Activated CD8-positive, alpha-beta T cell treated with anti-CD3 and anti-CD28 coated beads for 36 hours (primary cell): ENCODE results near the gene TRAK2. TPM values are rescaled to one million over a fixed set of nuclear protein-coding genes. Genes with fewer than 3 reads are reported as not detected.

Experiments used
- ATAC-seq: fragments of 200-7000 bp; cut with Tn5 transposase; one replicate; pipeline ENCODE4 v1.10.0; 2021; ENCODE audit warnings: mild to moderate bottlenecking, moderate library complexity
- CTCF ChIA-PET: fragments of 350-600 bp; sonication (Branson Sonifier 250); formaldehyde crosslinking; loops from one replicate; lab custom pipeline; 2021; ENCODE audit warnings: antibody characterized with exemption; lab: Charles Lee
- POLR2A ChIA-PET: fragments of 350-600 bp; sonication (Branson Sonifier 250); formaldehyde crosslinking; loops from one replicate; lab custom pipeline; 2021; ENCODE audit warnings: antibody characterized with exemption; lab: Charles Lee
- DNase-seq: peaks from one replicate; pipeline ENCODE4 v3.0.0-alpha.2; 2020
- H3K27ac Mint-ChIP-seq: one replicate; pipeline ENCODE4 v1.8.0; 2021; ENCODE audit warnings: mild to moderate bottlenecking, mixed read lengths
- H3K27me3 Mint-ChIP-seq: one replicate; pipeline ENCODE4 v1.8.0; 2021; ENCODE audit warnings: mixed read lengths
- H3K36me3 Mint-ChIP-seq: one replicate; pipeline ENCODE4 v1.8.0; 2021; ENCODE audit warnings: low read depth, mixed read lengths
- H3K4me1 Mint-ChIP-seq: one replicate; pipeline ENCODE4 v1.8.0; 2021; ENCODE audit warnings: low read depth, mixed read lengths
- H3K4me3 Mint-ChIP-seq: one replicate; pipeline ENCODE4 v1.8.0; 2021; ENCODE audit warnings: mild to moderate bottlenecking, moderate library complexity, mixed read lengths
- H3K9me3 Mint-ChIP-seq: one replicate; pipeline ENCODE4 v1.8.0; 2021; ENCODE audit warnings: mixed read lengths
- CTCF ChIP-seq: fragments of 200-600 bp; IDR thresholded peaks from one replicate; pipeline ENCODE4 v1.8.0; 2022; ENCODE audit warnings: antibody characterized with exemption, mild to moderate bottlenecking
- intact Hi-C: fragments of 100-400 bp; cut with micrococcal nuclease; formaldehyde crosslinking; loops from one replicate; pipeline ENCODE4 v1.10.0; 2022
- total RNA-seq, 2 experiments: library from RNA; stranded (reverse); gene quantifications; one replicate each; pipeline ENCODE4 v1.2.3, GENCODE V29; 2021

Gene TRAK2
- total RNA-seq, 2 experiments from 2014 or later = 19.8 to 22.8 TPM

- Mint-ChIP-seq H3K27me3 (no peaks in the 10 kb centered on the region), H3K4me3 (peak overlapping the region; percentile 96), H3K27ac (peak overlapping the region; percentile 80), H3K9me3 (no peaks in the 10 kb centered on the region), H3K4me1 (peaks cover 35% of the 10 kb centered on the region), H3K36me3 (peaks cover 7% of the 10 kb centered on the region)
- ChIA-PET POLR2A (interaction anchor here (0.9 to 2.5 kb wide), 17 partner anchors 9 to 222 kb away, joined by 3 to 12 read pairs (median 4); no protein-coding TSS in a partner anchor), CTCF (interaction anchor here (0.6 to 2.6 kb wide), 14 partner anchors 12 to 626 kb away, joined by 3 to 13 read pairs (median 3); no protein-coding TSS in a partner anchor)
- TF ChIP-seq CTCF = peak; percentile 13
- ATAC-seq (peak; percentile 6), DNase-seq (no peak)
- intact Hi-C loops = loop anchor here (10.0 kb wide), 1 partner anchor 193 kb away; the partner anchor contains the start of gene TMEM237
These were observed 1.0 kb upstream of the TRAK2 start for GRCh38 chr2:201452058-201452921.

- H3K4me3 Mint-ChIP-seq = peak overlapping the region; percentile 96
- DNase-seq (no peak), ATAC-seq (peak; percentile 11)
- POLR2A ChIA-PET = interaction anchor here (0.6 to 2.5 kb wide), 20 partner anchors 10 to 342 kb away, joined by 3 to 12 read pairs (median 4); partner anchors contain the start of gene FLACC1
- TF ChIP-seq CTCF = no peak
- intact Hi-C loops = loop anchor here (10.0 kb wide), 1 partner anchor 194 kb away; the partner anchor contains the start of gene TMEM237
- peaks cover 48% of the 10 kb centered on the region for H3K4me1 Mint-ChIP-seq
- H3K27me3 Mint-ChIP-seq = no peaks in the 10 kb centered on the region
- peaks cover 7% of the 10 kb centered on the region for H3K36me3 Mint-ChIP-seq
- peak overlapping the region; percentile 97 for H3K27ac Mint-ChIP-seq
- H3K9me3 Mint-ChIP-seq = no peaks in the 10 kb centered on the region
- CTCF ChIA-PET = interaction anchor here (0.5 to 2.6 kb wide), 10 partner anchors 10 to 821 kb away, joined by 3 to 13 read pairs (median 4); no protein-coding TSS in a partner anchor
These were observed 335 bp downstream of the TRAK2 start for GRCh38 chr2:201450954-201451291.

- no peaks in the 10 kb centered on the region for H3K9me3 Mint-ChIP-seq
- ChIA-PET CTCF (interaction anchor here (1.0 to 2.7 kb wide), 2 partner anchors 34 to 217 kb away, joined by 3 to 8 read pairs; no protein-coding TSS in a partner anchor), POLR2A (interaction anchor here (0.9 to 2.1 kb wide), 3 partner anchors 17 to 215 kb away, joined by 3 to 5 read pairs (median 4); no protein-coding TSS in a partner anchor)
- ATAC-seq (no peak), DNase-seq (peak; percentile 43)
- H3K36me3 Mint-ChIP-seq = peaks cover 7% of the 10 kb centered on the region
- H3K27ac Mint-ChIP-seq = peak overlapping the region; percentile 66
- intact Hi-C loops = no loop called here
- peak overlapping the region; percentile 25 for H3K4me3 Mint-ChIP-seq
- H3K4me1 Mint-ChIP-seq = peaks cover 53% of the 10 kb centered on the region
- TF ChIP-seq CTCF = no peak
- H3K27me3 Mint-ChIP-seq = no peaks in the 10 kb centered on the region
These were observed 2.6 kb downstream of the TRAK2 start for GRCh38 chr2:201448701-201449100.

GRCh38 chr2:201448061-201448460 lies 3.2 kb downstream of the TRAK2 start:
- Mint-ChIP-seq H3K9me3 (no peaks in the 10 kb centered on the region), H3K27ac (peak overlapping the region; percentile 83), H3K4me3 (peak overlapping the region; percentile 20), H3K27me3 (no peaks in the 10 kb centered on the region), H3K4me1 (peaks cover 48% of the 10 kb centered on the region), H3K36me3 (peaks cover 7% of the 10 kb centered on the region)
- TF ChIP-seq CTCF = no peak
- ChIA-PET CTCF (interaction anchor here (0.6 to 2.7 kb wide), 4 partner anchors 10 to 216 kb away, joined by 3 to 9 read pairs (median 6); partner anchors contain the start of gene TMEM237), POLR2A (interaction anchor here (0.9 to 2.1 kb wide), 3 partner anchors 17 to 214 kb away, joined by 3 to 5 read pairs (median 4); no protein-coding TSS in a partner anchor)
- ATAC-seq (no peak), DNase-seq (peak; percentile 42)
- intact Hi-C loops = no loop called here
